Kidney (tissue), 14 donors: Measurements from ENCODE around the gene FHDC1. TPM values are rescaled to one million over a fixed set of nuclear protein-coding genes. Genes with fewer than 3 reads are reported as not detected.

Experiments used
- DNase-seq, 5 donors: peaks; one replicate each; pipeline ENCODE4 v3.0.0-alpha.2; 2013 to 2020
- FAIRE-seq: peaks from 2 replicates; lab custom pipeline; 2012; peaks lifted over from hg19 to GRCh38; lab: Jason Lieb, UNC
- H3K27ac ChIP-seq, 2 donors: one replicate each; pipeline ENCODE4 v1.7.0; 2013; ENCODE audit warnings: low read depth in 2 of 2, low read length in 2 of 2, inconsistent platforms in 1 of 2
- H3K27me3 ChIP-seq: one replicate; pipeline ENCODE4 v1.7.1; 2013; ENCODE audit warnings: low read length, inconsistent platforms; ENCODE audit not compliant: control insufficient read depth, insufficient read depth
- H3K36me3 ChIP-seq, 3 donors: one replicate each; pipeline versions ENCODE4 v1.7.0 to v1.7.1; 2013; ENCODE audit warnings: low read length in 3 of 3, control low read depth in 1 of 3, inconsistent platforms in 1 of 3; ENCODE audit not compliant: insufficient read depth in 3 of 3, control insufficient read depth in 2 of 3
- H3K4me1 ChIP-seq, 3 donors: one replicate each; pipeline versions ENCODE4 v1.7.0 to v1.7.1; 2013; ENCODE audit warnings: low read length in 3 of 3, inconsistent platforms in 1 of 3, low read depth in 1 of 3; ENCODE audit not compliant: control insufficient read depth in 2 of 3, insufficient read depth in 2 of 3
- H3K4me3 ChIP-seq, 3 donors: one replicate each; pipeline versions ENCODE4 v1.7.0 to v1.8.1; 2013; ENCODE audit warnings: low read length in 3 of 3, control low read depth in 1 of 3, inconsistent platforms in 1 of 3
- H3K9ac ChIP-seq, 3 donors: one replicate each; pipeline versions ENCODE4 v1.7.0 to v1.7.1; 2013; ENCODE audit warnings: low read length in 3 of 3, control low read depth in 1 of 3, inconsistent platforms in 1 of 3
- H3K9me3 ChIP-seq, 3 donors: one replicate each; pipeline versions ENCODE4 v1.7.0 to v1.7.1; 2013; ENCODE audit warnings: low read length in 3 of 3, control low read depth in 1 of 3, inconsistent platforms in 1 of 3; ENCODE audit not compliant: control insufficient read depth in 2 of 3, insufficient read depth in 1 of 3
- CTCF ChIP-seq: IDR thresholded peaks from 3 replicates; pipeline ENCODE4 v1.5.1; 2012; ENCODE audit warnings: mild to moderate bottlenecking, moderate library complexity, borderline replicate concordance; ENCODE audit not compliant: insufficient read depth; ENCODE audit errors: extremely low read depth
- intact Hi-C: fragments of 100-400 bp; cut with DNase I; formaldehyde crosslinking; loops from one replicate; pipeline ENCODE4 v1.11.1; 2022
- polyA plus RNA-seq: library from polyadenylated mRNA; stranded (reverse); fragments of 350-450 nt; fragmentation: Illumina TruSeq; extraction: RNeasy Lipid Tissue Mini Kit (QIAGEN cat#74804); gene quantifications from one replicate; pipeline ENCODE4 v1.2.3, GENCODE V29; 2014; ENCODE audit warnings: low read depth, low replicate concordance; ENCODE audit not compliant: insufficient read depth
- total RNA-seq: library from RNA; stranded (reverse); fragmentation: NEBNext Ultra II Directional; extraction: Animal tissue kit (Norgen Biotek cat#: 25700); gene quantifications from one replicate; pipeline ENCODE4 v1.2.1, GENCODE V29; 2021
- donor health status: control.
- donor health status: control.
- donor health status: control.
- donor health status: control.
- donor health status: control.
- donor health status: DM: yes; HTN: yes; CAD: no.
- donor health status: Normal renal cell carcinoma (clear cell type).

FHDC1 gene
- total and polyA plus RNA-seq, 2 donors from 2014 or later = 1.5 to 5.9 TPM

GRCh38 chr4:152938237-152938947 is 2.3 kb downstream of the FHDC1 start:
- no peaks in the 10 kb centered on the region for H3K9me3 ChIP-seq
- no peak for TF ChIP-seq CTCF
- H3K27ac ChIP-seq = no peak overlapping the region
- peaks cover 0 to 6% (median 0%) of the 10 kb centered on the region in 3 donors for H3K4me1 ChIP-seq
- peak overlapping the region in 2 of 3 donors; percentile 27 to 40 for H3K9ac ChIP-seq
- no peaks in the 10 kb centered on the region for H3K36me3 ChIP-seq
- H3K4me3 ChIP-seq = peak overlapping the region; percentile 17 to 70 (median 62)
- peak in 1 of 5 donors; percentile 18 for DNase-seq
- FAIRE-seq = no peak
- intact Hi-C loops = no loop called here
- no peaks in the 10 kb centered on the region for H3K27me3 ChIP-seq

- Histone ChIP-seq H3K9ac (no peak overlapping the region), H3K4me1 (peaks cover 0 to 6% (median 0%) of the 10 kb centered on the region in 3 donors), H3K27me3 (no peaks in the 10 kb centered on the region), H3K4me3 (no peak overlapping the region), H3K27ac (no peak overlapping the region), H3K36me3 (no peaks in the 10 kb centered on the region), H3K9me3 (no peaks in the 10 kb centered on the region)
- intact Hi-C loops = no loop called here
- no peak for FAIRE-seq
- DNase-seq = no peak
- no peak for TF ChIP-seq CTCF
These were observed 3.5 kb downstream of the FHDC1 start for GRCh38 chr4:152939621-152940020.

- H3K4me1 ChIP-seq = peaks cover 0 to 6% (median 0%) of the 10 kb centered on the region in 3 donors
- no peak for FAIRE-seq
- TF ChIP-seq CTCF = no peak
- no peak overlapping the region for H3K27ac ChIP-seq
- H3K9ac ChIP-seq = no peak overlapping the region
- no peak overlapping the region for H3K4me3 ChIP-seq
- intact Hi-C loops = no loop called here
- no peaks in the 10 kb centered on the region for H3K36me3 ChIP-seq
- H3K9me3 ChIP-seq = no peaks in the 10 kb centered on the region
- DNase-seq = no peak
- no peaks in the 10 kb centered on the region for H3K27me3 ChIP-seq
These were observed 4.3 kb downstream of the FHDC1 start for GRCh38 chr4:152940461-152940860.
